BE2C (cell line): ENCODE measurements around the gene ZMIZ2. TPM values are rescaled to one million over a fixed set of nuclear protein-coding genes. Genes with fewer than 3 reads are reported as not detected.
"Not testable (repeated sequence)": the region's sequence is repeated elsewhere in the genome, so short reads cannot be mapped to it uniquely, and the experiment has no call there.

ENCODE experiments used
- DNase-seq: peaks from one replicate; pipeline ENCODE4 v3.0.0-alpha.2; 2020
- H3K27me3 ChIP-seq: fragments of 250-450 bp; sonication (Bioruptor Pico); 2 replicates; pipeline ENCODE4 v1.5.1; 2020; ENCODE audit warnings: mild to moderate bottlenecking
- H3K36me3 ChIP-seq: fragments of 250-450 bp; sonication (Bioruptor Pico); 2 replicates; pipeline ENCODE4 v1.5.1; 2020; ENCODE audit warnings: mild to moderate bottlenecking
- H3K4me1 ChIP-seq: fragments of 250-450 bp; sonication (Bioruptor Pico); 2 replicates; pipeline ENCODE4 v1.5.1; 2020
- H3K4me3 ChIP-seq: 2 replicates; pipeline ENCODE4 v1.5.1; 2011; ENCODE audit warnings: low read depth, low read length
- H3K9me3 ChIP-seq: fragments of 250-450 bp; sonication (Bioruptor Pico); 2 replicates; pipeline ENCODE4 v1.5.1; 2020
- CTCF ChIP-seq: IDR thresholded peaks from 2 replicates; pipeline ENCODE4 v1.5.1; 2012; ENCODE audit warnings: mild to moderate bottlenecking, low read depth, low read length
- polyA plus RNA-seq: library from polyadenylated mRNA; unstranded; fragments of >200 nt; gene quantifications from one replicate; pipeline ENCODE4 v1.2.1, GENCODE V29; 2012; ENCODE audit warnings: low read depth, missing spikeins; ENCODE audit not compliant: insufficient read length, insufficient read depth

ZMIZ2 gene
- 117 TPM for polyA plus RNA-seq

- Histone ChIP-seq H3K9me3 (no peaks in the 10 kb centered on the region; the same call in 1 of the 2 replicates), H3K4me3 (peak within 1 kb of the TSS; percentile 79), H3K27me3 (no peaks in the 10 kb centered on the region), H3K36me3 (peaks cover 11% of the 10 kb centered on the region), H3K4me1 (peaks cover 22% of the 10 kb centered on the region)
- no peak for TF ChIP-seq CTCF
- DNase-seq: peak; percentile 97
Measured at GRCh38 chr7:44748045-44748947, at the start of gene ZMIZ2. Gene ZMIZ2, plus strand, starts transcription at chr7:44748847. Its CDS starts 7,403 bp downstream, at chr7:44756250.

GRCh38 chr7:44699598-44699997, 49.0 kb upstream of the ZMIZ2 start:
- H3K9me3 ChIP-seq, H3K4me3 ChIP-seq, H3K27me3 ChIP-seq, DNase-seq, H3K4me1 ChIP-seq: not testable (repeated sequence)
- H3K36me3 ChIP-seq: peaks cover 52% of the 10 kb centered on the region

GRCh38 chr7:44700322-44700721, 48.3 kb upstream of the ZMIZ2 start:
- Histone ChIP-seq H3K36me3 (peaks cover 52% of the 10 kb centered on the region), H3K4me3 (no peak overlapping the region), H3K4me1 (no peaks in the 10 kb centered on the region), H3K9me3 (no peaks in the 10 kb centered on the region), H3K27me3 (no peaks in the 10 kb centered on the region)
- DNase-seq: no peak
- TF ChIP-seq CTCF: no peak

- not testable (repeated sequence) for H3K4me1 ChIP-seq, H3K27me3 ChIP-seq, DNase-seq, H3K9me3 ChIP-seq, H3K4me3 ChIP-seq
- peaks cover 41% of the 10 kb centered on the region for H3K36me3 ChIP-seq
Measured at GRCh38 chr7:44703391-44703790, 45.3 kb upstream of the ZMIZ2 start.

GRCh38 chr7:44703921-44704320, 44.7 kb upstream of the ZMIZ2 start:
- DNase-seq: no peak
- no peak for TF ChIP-seq CTCF
- peaks cover 37% of the 10 kb centered on the region for H3K36me3 ChIP-seq

GRCh38 chr7:44705434-44705833, 43.2 kb upstream of the ZMIZ2 start:
- Histone ChIP-seq H3K4me1 (no peaks in the 10 kb centered on the region), H3K36me3 (peaks cover 30% of the 10 kb centered on the region), H3K4me3 (no peak overlapping the region), H3K9me3 (no peaks in the 10 kb centered on the region), H3K27me3 (no peaks in the 10 kb centered on the region)
- DNase-seq: no peak
- no peak for TF ChIP-seq CTCF

More at GRCh38 chr7:44703921-44704320, 44.7 kb upstream of the ZMIZ2 start:
- Histone ChIP-seq H3K4me3 (no peak overlapping the region), H3K4me1 (no peaks in the 10 kb centered on the region), H3K27me3 (no peaks in the 10 kb centered on the region), H3K9me3 (no peaks in the 10 kb centered on the region)
